Activated T-cell treated with anti-CD3 and anti-CD28 coated beads for 48 hours (primary cell): ENCODE results near the gene TPCN1.

Source experiments
- DNase-seq: peaks from one replicate; pipeline ENCODE4 v3.0.0-alpha.2; 2020; ENCODE audit warnings: low read depth

Gene TPCN1

GRCh38 chr12:113340061-113340460 is 118.8 kb downstream of the TPCN1 start:
- DNase-seq = no peak

- DNase-seq = no peak
Observed at GRCh38 chr12:113341535-113341934, 120.3 kb downstream of the TPCN1 start.

GRCh38 chr12:113345318-113345717 is 124.1 kb downstream of the TPCN1 start:
- DNase-seq = no peak

GRCh38 chr12:113346353-113346752 is 125.1 kb downstream of the TPCN1 start:
- DNase-seq = no peak

- no peak for DNase-seq
Observed at GRCh38 chr12:113347107-113347506, 125.8 kb downstream of the TPCN1 start.

GRCh38 chr12:113347892-113348291 is 126.6 kb downstream of the TPCN1 start:
- DNase-seq = no peak
